HepG2 (cell line): ENCODE data around the gene ATP8B4. TPM values are rescaled to one million over a fixed set of nuclear protein-coding genes. Genes with fewer than 3 reads are reported as not detected.

Source experiments
- ATAC-seq: fragments of 200-7000 bp; cut with Tn5 transposase; 3 replicates; pipeline ENCODE4 v1.9.1; 2020; ENCODE audit warnings: mild to moderate bottlenecking, moderate library complexity
- BruUV-seq: library from RNA; stranded (reverse); fragments of 400-500 nt; replicated peaks from 2 replicates; lab custom pipeline; 2021; lab: Mats Ljungman, UMichigan
- CTCF ChIA-PET: fragments of 300-600 bp; formaldehyde crosslinking; extraction: SDS; loops from one replicate; lab custom pipeline; 2021; ENCODE audit warnings: low total read pairs, inconsistent platforms, low intra/inter-chr PET ratio; lab: Yijun Ruan, JAX
- POLR2A ChIA-PET: fragments of 350-600 bp; sonication (Branson Sonifier 250); formaldehyde crosslinking; loops from one replicate; lab custom pipeline; 2020; ENCODE audit warnings: antibody characterized with exemption, inconsistent platforms; lab: Yijun Ruan, JAX
- DNase-seq: peaks from one replicate; pipeline ENCODE4 v3.0.0-alpha.2; 2015; ENCODE audit warnings: low spot score
- FAIRE-seq: peaks from 3 replicates; lab custom pipeline; 2011; peaks lifted over from hg19 to GRCh38; lab: Jason Lieb, UNC
- H2AFZ ChIP-seq: one replicate; pipeline ENCODE4 v1.6.1; 2011; ENCODE audit warnings: low read length, inconsistent platforms
- H3K27ac ChIP-seq: fragments of 300-600 bp; 3 replicates; pipeline ENCODE4 v1.8.0; 2011; ENCODE audit warnings: mixed run types, mild to moderate bottlenecking, mixed read lengths, low read length, inconsistent platforms; ENCODE audit not compliant: insufficient read depth; ENCODE audit errors: extremely low read length
- H3K27me3 ChIP-seq, 2 experiments: fragments of 200-600 bp in 1 of 2; 2 replicates in 1 of 2; 3 replicates in 1 of 2; pipeline versions ENCODE4 v1.6.0 to v1.8.0; 2011; ENCODE audit warnings: low read length in 2 of 2, mild to moderate bottlenecking in 2 of 2, moderate library complexity in 2 of 2, inconsistent platforms in 1 of 2; ENCODE audit not compliant: insufficient read depth in 2 of 2, control insufficient read depth in 1 of 2
- H3K36me3 ChIP-seq, 2 experiments: fragments of 200-600 bp in 1 of 2; replicated peaks in 1 of 2; 2 replicates in 1 of 2; 3 replicates in 1 of 2; pipeline versions ENCODE4 v1.5.1 to v1.8.0; 2011; ENCODE audit warnings: low read length in 2 of 2, inconsistent platforms in 1 of 2; ENCODE audit not compliant: insufficient read depth in 2 of 2, control insufficient read depth in 1 of 2
- H3K4me1 ChIP-seq: 2 replicates; pipeline ENCODE4 v1.5.1; 2012; ENCODE audit warnings: low read length, inconsistent platforms; ENCODE audit not compliant: insufficient read depth
- H3K4me2 ChIP-seq: 2 replicates; pipeline ENCODE4 v1.6.0; 2011; ENCODE audit warnings: low read depth, low read length, inconsistent platforms
- H3K4me3 ChIP-seq, 3 experiments: fragments of 200-600 bp in 1 of 3; sonication (generic), shearing (Covaris generic) in 1 of 3; replicated peaks in 1 of 3; 2 replicates each; pipeline ENCODE4 v1.5.1; 2011 to 2016; ENCODE audit warnings: low read length in 3 of 3, inconsistent platforms in 2 of 3, low read depth in 2 of 3, mild to moderate bottlenecking in 2 of 3, control low read depth in 1 of 3, mixed read lengths in 1 of 3; ENCODE audit not compliant: insufficient read depth in 1 of 3
- H3K79me2 ChIP-seq: one replicate; pipeline ENCODE4 v1.6.1; 2011; ENCODE audit warnings: low read length, inconsistent platforms; ENCODE audit not compliant: insufficient read depth
- H3K9ac ChIP-seq: 2 replicates; pipeline ENCODE4 v1.6.0; 2011; ENCODE audit warnings: mild to moderate bottlenecking, low read depth, low read length, inconsistent platforms; ENCODE audit not compliant: insufficient read depth
- H3K9me3 ChIP-seq: 2 replicates; pipeline ENCODE4 v1.5.1; 2012; ENCODE audit warnings: mild to moderate bottlenecking, low read length
- H4K20me1 ChIP-seq: 2 replicates; pipeline ENCODE4 v1.6.0; 2011; ENCODE audit warnings: inconsistent platforms, mild to moderate bottlenecking, low read length, moderate library complexity; ENCODE audit not compliant: insufficient read depth
- ATAD3A ChIP-seq: sonication (generic); formaldehyde crosslinking; IDR thresholded peaks from 2 replicates; pipeline ENCODE4 v1.4.0; 2020; ENCODE audit warnings: missing genetic modification reagents
- FOSL2 ChIP-seq: sonication (generic); formaldehyde crosslinking; IDR thresholded peaks from 2 replicates; pipeline ENCODE4 v1.4.0; 2020; ENCODE audit warnings: missing genetic modification reagents
- HIC2 ChIP-seq: sonication (generic); formaldehyde crosslinking; IDR thresholded peaks from 2 replicates; pipeline ENCODE4 v1.9.0; 2022; ENCODE audit warnings: low read depth, missing genetic modification reagents
- JARID2 ChIP-seq: sonication (generic); formaldehyde crosslinking; IDR thresholded peaks from 2 replicates; pipeline ENCODE4 v1.8.1; 2023; ENCODE audit warnings: missing genetic modification reagents, inconsistent platforms; ENCODE audit not compliant: insufficient replicate concordance
- KLF12 ChIP-seq: sonication (generic); formaldehyde crosslinking; IDR thresholded peaks from 2 replicates; pipeline ENCODE4 v1.4.0; 2020; ENCODE audit warnings: missing genetic modification reagents, borderline replicate concordance
- KLF13 ChIP-seq: sonication (generic); formaldehyde crosslinking; IDR thresholded peaks from 2 replicates; pipeline ENCODE4 v1.4.0; 2020; ENCODE audit warnings: mild to moderate bottlenecking, missing genetic modification reagents
- NFIB ChIP-seq: sonication (generic); formaldehyde crosslinking; IDR thresholded peaks from 2 replicates; pipeline ENCODE4 v1.9.0; 2021; ENCODE audit warnings: missing genetic modification reagents, mild to moderate bottlenecking, borderline replicate concordance
- ZNF296 ChIP-seq: sonication (generic); formaldehyde crosslinking; conservative IDR thresholded peaks from 2 replicates; pipeline ENCODE4 v1.5.0; 2020; ENCODE audit warnings: mild to moderate bottlenecking, missing genetic modification reagents
- ZNF7 ChIP-seq: IDR thresholded peaks from 2 replicates; pipeline ENCODE4 v1.6.1; 2016; ENCODE audit warnings: missing biosample characterization, missing genetic modification reagents
- in situ Hi-C: cut with HindIII; loops from 2 replicates; pipeline ENCODE4 v1.10.0; 2017; ENCODE audit warnings: low pct_unique_long_range_greater_than_20kb; ENCODE audit not compliant: extremely low pct_ligation_motif_present
- intact Hi-C: fragments of 100-400 bp; cut with micrococcal nuclease; formaldehyde crosslinking; loops from one replicate; pipeline ENCODE4 v1.10.0; 2022; ENCODE audit not compliant: unreplicated experiment
- polyA plus RNA-seq, 8 experiments: library from polyadenylated mRNA; depleted of rRNA in 3 of 8; stranded (reverse) in 7 of 8; unstranded in 1 of 8; fragments of >200 nt; fragmentation: Illumina TruSeq in 4 of 8; extraction: Trizol in 4 of 8; gene quantifications; 2 replicates each; pipeline versions ENCODE4 v1.2.1 to v1.2.3, GENCODE V29; 2011 to 2016; ENCODE audit warnings: low read depth in 4 of 8, missing spikeins in 1 of 8, mixed read lengths in 1 of 8; ENCODE audit not compliant: insufficient read depth in 1 of 8
- total RNA-seq, 5 experiments: library from RNA; depleted of rRNA; stranded (reverse); fragments of >200 nt; fragmentation: Illumina TruSeq; extraction: Trizol; gene quantifications; 2 replicates each; pipeline ENCODE4 v1.2.3, GENCODE V29; 2016; ENCODE audit warnings: low read depth in 1 of 5
- TF ChIP-seq, protein P1 (sequence below): sonication (generic); formaldehyde crosslinking; IDR thresholded peaks from 2 replicates; pipeline ENCODE4 v1.8.0; 2022; ENCODE audit warnings: mild to moderate bottlenecking, missing genetic modification reagents, borderline replicate concordance
- TF ChIP-seq, protein P2 (sequence below): sonication (generic); formaldehyde crosslinking; IDR thresholded peaks from 2 replicates; pipeline ENCODE4 v1.4.0; 2020; ENCODE audit warnings: missing genetic modification reagents
- TF ChIP-seq, protein P3 (sequence below): fragments of 450-650 bp; IDR thresholded peaks from 2 replicates; pipeline ENCODE4 v1.6.1; 2017; ENCODE audit warnings: mild to moderate bottlenecking

The ATP8B4 gene
- total and polyA plus RNA-seq, 2 of the 13 experiments (the other 11 are each of a cell fraction or from before 2014, with no cell fraction given) = 0.24 to 0.69 TPM

GRCh38 chr15:50100486-50100885 lies 18.5 kb downstream of the ATP8B4 start (continued):
- TF ChIP-seq KLF12 (CRISPR knock-in tag) = no peak
- TF ChIP-seq JARID2 (CRISPR knock-in tag) = no peak
- TF ChIP-seq ZNF7 (CRISPR knock-in tag) = no peak
- no peak for TF ChIP-seq FOSL2
- TF ChIP-seq, protein P1, sequence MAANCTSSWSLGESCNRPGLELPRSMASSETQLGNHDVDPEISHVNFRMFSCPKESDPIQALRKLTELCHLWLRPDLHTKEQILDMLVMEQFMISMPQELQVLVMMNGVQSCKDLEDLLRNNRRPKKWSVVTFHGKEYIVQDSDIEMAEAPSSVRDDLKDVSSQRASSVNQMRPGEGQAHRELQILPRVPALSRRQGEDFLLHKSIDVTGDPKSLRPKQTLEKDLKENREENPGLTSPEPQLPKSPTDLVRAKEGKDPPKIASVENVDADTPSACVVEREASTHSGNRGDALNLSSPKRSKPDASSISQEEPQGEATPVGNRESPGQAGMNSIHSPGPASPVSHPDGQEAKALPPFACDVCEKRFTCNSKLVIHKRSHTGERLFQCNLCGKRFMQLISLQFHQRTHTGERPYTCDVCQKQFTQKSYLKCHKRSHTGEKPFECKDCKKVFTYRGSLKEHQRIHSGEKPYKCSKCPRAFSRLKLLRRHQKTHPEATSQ (CRISPR knock-in tag) = no peak
- TF ChIP-seq HIC2 (CRISPR knock-in tag) = no peak
- no peak for TF ChIP-seq ATAD3A (CRISPR knock-in tag)

DNA sequence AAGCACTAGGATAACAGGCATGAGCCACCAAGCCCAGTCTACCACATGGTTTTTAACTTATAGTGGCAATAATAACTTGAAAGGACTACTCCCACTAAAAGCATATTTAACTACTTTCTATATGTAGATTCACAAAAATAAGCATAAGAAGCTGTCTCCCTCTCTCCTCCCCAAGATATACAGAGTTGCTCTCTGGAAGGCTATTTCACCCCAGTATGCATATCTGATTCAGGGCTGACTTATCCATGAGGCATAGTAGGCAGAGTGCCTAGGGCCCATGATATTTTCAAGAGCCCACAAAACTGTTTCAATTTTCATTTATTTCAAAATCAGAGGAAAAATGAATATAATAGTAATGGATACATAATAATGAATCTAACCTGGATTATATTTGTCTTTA lies 20.5 kb downstream of the ATP8B4 start:
- H4K20me1 ChIP-seq = no peaks in the 10 kb centered on the region
- H3K4me1 ChIP-seq = no peaks in the 10 kb centered on the region
- no peak overlapping the region for H2AFZ ChIP-seq
- H3K9ac ChIP-seq = no peak overlapping the region
- H3K27ac ChIP-seq = no peak overlapping the region
- in situ Hi-C loops = no loop called here
- no peaks in the 10 kb centered on the region for H3K79me2 ChIP-seq
- intact Hi-C loops = no loop called here
- FAIRE-seq (no peak), DNase-seq (no peak), ATAC-seq (no peak)
- BruUV-seq = no TSS peak
- H3K27me3 ChIP-seq = no peaks in the 10 kb centered on the region
- CTCF ChIA-PET = no interaction called here
- no peak overlapping the region for H3K4me2 ChIP-seq
- no peaks in the 10 kb centered on the region for H3K9me3 ChIP-seq
- H3K4me3 ChIP-seq = no peak overlapping the region
- POLR2A ChIA-PET = no interaction called here
- H3K36me3 ChIP-seq = no peaks in the 10 kb centered on the region
- no peak for TF ChIP-seq ZNF296 (CRISPR knock-in tag)
- TF ChIP-seq, protein P2, sequence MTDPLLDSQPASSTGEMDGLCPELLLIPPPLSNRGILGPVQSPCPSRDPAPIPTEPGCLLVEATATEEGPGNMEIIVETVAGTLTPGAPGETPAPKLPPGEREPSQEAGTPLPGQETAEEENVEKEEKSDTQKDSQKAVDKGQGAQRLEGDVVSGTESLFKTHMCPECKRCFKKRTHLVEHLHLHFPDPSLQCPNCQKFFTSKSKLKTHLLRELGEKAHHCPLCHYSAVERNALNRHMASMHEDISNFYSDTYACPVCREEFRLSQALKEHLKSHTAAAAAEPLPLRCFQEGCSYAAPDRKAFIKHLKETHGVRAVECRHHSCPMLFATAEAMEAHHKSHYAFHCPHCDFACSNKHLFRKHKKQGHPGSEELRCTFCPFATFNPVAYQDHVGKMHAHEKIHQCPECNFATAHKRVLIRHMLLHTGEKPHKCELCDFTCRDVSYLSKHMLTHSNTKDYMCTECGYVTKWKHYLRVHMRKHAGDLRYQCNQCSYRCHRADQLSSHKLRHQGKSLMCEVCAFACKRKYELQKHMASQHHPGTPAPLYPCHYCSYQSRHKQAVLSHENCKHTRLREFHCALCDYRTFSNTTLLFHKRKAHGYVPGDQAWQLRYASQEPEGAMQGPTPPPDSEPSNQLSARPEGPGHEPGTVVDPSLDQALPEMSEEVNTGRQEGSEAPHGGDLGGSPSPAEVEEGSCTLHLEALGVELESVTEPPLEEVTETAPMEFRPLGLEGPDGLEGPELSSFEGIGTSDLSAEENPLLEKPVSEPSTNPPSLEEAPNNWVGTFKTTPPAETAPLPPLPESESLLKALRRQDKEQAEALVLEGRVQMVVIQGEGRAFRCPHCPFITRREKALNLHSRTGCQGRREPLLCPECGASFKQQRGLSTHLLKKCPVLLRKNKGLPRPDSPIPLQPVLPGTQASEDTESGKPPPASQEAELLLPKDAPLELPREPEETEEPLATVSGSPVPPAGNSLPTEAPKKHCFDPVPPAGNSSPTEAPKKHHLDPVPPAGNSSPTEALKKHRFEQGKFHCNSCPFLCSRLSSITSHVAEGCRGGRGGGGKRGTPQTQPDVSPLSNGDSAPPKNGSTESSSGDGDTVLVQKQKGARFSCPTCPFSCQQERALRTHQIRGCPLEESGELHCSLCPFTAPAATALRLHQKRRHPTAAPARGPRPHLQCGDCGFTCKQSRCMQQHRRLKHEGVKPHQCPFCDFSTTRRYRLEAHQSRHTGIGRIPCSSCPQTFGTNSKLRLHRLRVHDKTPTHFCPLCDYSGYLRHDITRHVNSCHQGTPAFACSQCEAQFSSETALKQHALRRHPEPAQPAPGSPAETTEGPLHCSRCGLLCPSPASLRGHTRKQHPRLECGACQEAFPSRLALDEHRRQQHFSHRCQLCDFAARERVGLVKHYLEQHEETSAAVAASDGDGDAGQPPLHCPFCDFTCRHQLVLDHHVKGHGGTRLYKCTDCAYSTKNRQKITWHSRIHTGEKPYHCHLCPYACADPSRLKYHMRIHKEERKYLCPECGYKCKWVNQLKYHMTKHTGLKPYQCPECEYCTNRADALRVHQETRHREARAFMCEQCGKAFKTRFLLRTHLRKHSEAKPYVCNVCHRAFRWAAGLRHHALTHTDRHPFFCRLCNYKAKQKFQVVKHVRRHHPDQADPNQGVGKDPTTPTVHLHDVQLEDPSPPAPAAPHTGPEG (CRISPR knock-in tag) = no peak
- no peak for TF ChIP-seq NFIB (CRISPR knock-in tag)
- TF ChIP-seq, protein P3, sequence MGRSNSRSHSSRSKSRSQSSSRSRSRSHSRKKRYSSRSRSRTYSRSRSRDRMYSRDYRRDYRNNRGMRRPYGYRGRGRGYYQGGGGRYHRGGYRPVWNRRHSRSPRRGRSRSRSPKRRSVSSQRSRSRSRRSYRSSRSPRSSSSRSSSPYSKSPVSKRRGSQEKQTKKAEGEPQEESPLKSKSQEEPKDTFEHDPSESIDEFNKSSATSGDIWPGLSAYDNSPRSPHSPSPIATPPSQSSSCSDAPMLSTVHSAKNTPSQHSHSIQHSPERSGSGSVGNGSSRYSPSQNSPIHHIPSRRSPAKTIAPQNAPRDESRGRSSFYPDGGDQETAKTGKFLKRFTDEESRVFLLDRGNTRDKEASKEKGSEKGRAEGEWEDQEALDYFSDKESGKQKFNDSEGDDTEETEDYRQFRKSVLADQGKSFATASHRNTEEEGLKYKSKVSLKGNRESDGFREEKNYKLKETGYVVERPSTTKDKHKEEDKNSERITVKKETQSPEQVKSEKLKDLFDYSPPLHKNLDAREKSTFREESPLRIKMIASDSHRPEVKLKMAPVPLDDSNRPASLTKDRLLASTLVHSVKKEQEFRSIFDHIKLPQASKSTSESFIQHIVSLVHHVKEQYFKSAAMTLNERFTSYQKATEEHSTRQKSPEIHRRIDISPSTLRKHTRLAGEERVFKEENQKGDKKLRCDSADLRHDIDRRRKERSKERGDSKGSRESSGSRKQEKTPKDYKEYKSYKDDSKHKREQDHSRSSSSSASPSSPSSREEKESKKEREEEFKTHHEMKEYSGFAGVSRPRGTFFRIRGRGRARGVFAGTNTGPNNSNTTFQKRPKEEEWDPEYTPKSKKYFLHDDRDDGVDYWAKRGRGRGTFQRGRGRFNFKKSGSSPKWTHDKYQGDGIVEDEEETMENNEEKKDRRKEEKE = no peak
- no peak for TF ChIP-seq KLF13 (CRISPR knock-in tag)
